Midbrain (tissue), 1 donor: ENCODE results near the gene OGT.
"Not testable (repeated sequence)": the region's sequence is repeated elsewhere in the genome, so short reads cannot be mapped to it uniquely, and the experiment has no call there.

Experiments used
- DNase-seq: peaks from one replicate; lab custom pipeline; 2025; lab: John Stamatoyannopoulos, UW

The OGT gene

GRCh38 chrX:71586929-71587328, 54.0 kb downstream of the OGT start:
- DNase-seq: no peak

- DNase-seq: not testable (repeated sequence)
Observed at GRCh38 chrX:71593210-71593609, 60.3 kb downstream of the OGT start.

GRCh38 chrX:71599965-71600364, 67.1 kb downstream of the OGT start:
- DNase-seq: no peak

GRCh38 chrX:71603618-71604017, 70.7 kb downstream of the OGT start:
- DNase-seq: no peak

- DNase-seq: no peak
Observed at GRCh38 chrX:71604141-71604540, 71.2 kb downstream of the OGT start.

GRCh38 chrX:71604796-71605568, 72.1 kb downstream of the OGT start:
- no peak for DNase-seq

- DNase-seq: no peak
Observed at GRCh38 chrX:71606536-71607216, 73.8 kb downstream of the OGT start.

GRCh38 chrX:71607488-71607887, 74.6 kb downstream of the OGT start:
- no peak for DNase-seq

GRCh38 chrX:71609095-71609750, 76.3 kb downstream of the OGT start:
- no peak for DNase-seq

- not testable (repeated sequence) for DNase-seq
Observed at GRCh38 chrX:71611736-71612135, 78.8 kb downstream of the OGT start.

- no peak for DNase-seq
Observed at GRCh38 chrX:71612256-71612655, 79.4 kb downstream of the OGT start.

GRCh38 chrX:71615056-71615455, 82.2 kb downstream of the OGT start:
- no peak for DNase-seq

GRCh38 chrX:71615954-71616353, 83.0 kb downstream of the OGT start:
- DNase-seq: no peak

GRCh38 chrX:71616672-71617529, 84.0 kb downstream of the OGT start:
- no peak for DNase-seq

GRCh38 chrX:71617742-71618141, 84.8 kb downstream of the OGT start:
- DNase-seq: no peak

GRCh38 chrX:71618303-71618721, 85.4 kb downstream of the OGT start, which contains the start of gene CXCR3:
TSS of gene CXCR3 (minus strand) at chrX:71618511. CDS start at chrX:71618449, 62 bp downstream.
- DNase-seq: no peak

GRCh38 chrX:71618787-71619186, 85.9 kb downstream of the OGT start:
- DNase-seq: no peak

- no peak for DNase-seq
Observed at GRCh38 chrX:71619193-71619592, 86.3 kb downstream of the OGT start.

- no peak for DNase-seq
Observed at GRCh38 chrX:71619986-71620385, 87.1 kb downstream of the OGT start.

GRCh38 chrX:71621603-71622002, 88.7 kb downstream of the OGT start:
- DNase-seq: no peak

- DNase-seq: no peak
Observed at GRCh38 chrX:71622032-71622575, 89.2 kb downstream of the OGT start.
